22Rv1 (cell line): ENCODE results near the gene FBP2.

Experiments used
- CTCF ChIP-seq: fragments of 450-650 bp; IDR thresholded peaks from 2 replicates; pipeline ENCODE4 v1.5.1; 2017; ENCODE audit warnings: mild to moderate bottlenecking
- ZFX ChIP-seq: fragments of 450-650 bp; IDR thresholded peaks from 2 replicates; pipeline ENCODE4 v1.6.1; 2017; ENCODE audit warnings: antibody characterized with exemption, borderline replicate concordance

- TF ChIP-seq CTCF (no peak), ZFX (no peak)
These were observed 33.7 kb upstream of the FBP2 start for GRCh38 chr9:94627287-94627686.
